Measurements from ENCODE around the gene PTGFR. TPM values are rescaled to one million over a fixed set of nuclear protein-coding genes. Genes with fewer than 3 reads are reported as not detected.

Gene PTGFR, protein sequence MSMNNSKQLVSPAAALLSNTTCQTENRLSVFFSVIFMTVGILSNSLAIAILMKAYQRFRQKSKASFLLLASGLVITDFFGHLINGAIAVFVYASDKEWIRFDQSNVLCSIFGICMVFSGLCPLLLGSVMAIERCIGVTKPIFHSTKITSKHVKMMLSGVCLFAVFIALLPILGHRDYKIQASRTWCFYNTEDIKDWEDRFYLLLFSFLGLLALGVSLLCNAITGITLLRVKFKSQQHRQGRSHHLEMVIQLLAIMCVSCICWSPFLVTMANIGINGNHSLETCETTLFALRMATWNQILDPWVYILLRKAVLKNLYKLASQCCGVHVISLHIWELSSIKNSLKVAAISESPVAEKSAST
- not detected in 2 replicates for total RNA-seq (2014; rRNA removed; shearing (Covaris generic); ENCODE audit: low replicate concordance)

GRCh38 chr1:78490861-78491450 lies at the start of gene PTGFR:
PTGFR (plus strand) TSS chr1:78490974; CDS start chr1:78492744, 1,770 bp downstream.
- in situ Hi-C loops (cut with HindIII; ENCODE audit: low pct_unique_long_range_greater_than_20kb, low sequenced_read_pairs) = no loop called here
- DNase-seq (ENCODE audit: low read depth) = peak; percentile 32

DNA sequence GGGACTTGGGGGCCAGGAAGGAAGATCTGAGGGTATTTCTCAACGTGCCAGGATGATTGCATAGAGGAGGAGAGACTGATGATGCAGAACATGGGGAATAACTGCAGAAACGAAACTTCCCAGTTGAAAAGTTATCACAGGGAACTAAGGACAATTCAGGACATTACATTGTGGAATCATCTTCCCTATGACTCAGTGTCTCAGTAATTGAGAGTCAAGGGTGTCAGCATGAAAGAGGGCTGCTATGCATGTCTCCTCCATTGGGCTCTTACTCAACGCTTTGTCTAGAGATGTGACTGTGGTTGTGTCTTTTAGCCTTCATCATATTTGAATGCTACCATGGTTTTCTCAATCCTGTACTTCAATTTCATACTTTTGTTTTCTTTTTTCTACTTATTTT lies 48.9 kb upstream of the PTGFR start:
- in situ Hi-C loops (cut with HindIII; ENCODE audit: low pct_unique_long_range_greater_than_20kb, low sequenced_read_pairs) = no loop called here
- DNase-seq (ENCODE audit: low read depth) = no peak

GRCh38 chr1:78447086-78447485 lies 43.7 kb upstream of the PTGFR start:
- in situ Hi-C loops (cut with HindIII; ENCODE audit: low pct_unique_long_range_greater_than_20kb, low sequenced_read_pairs) = no loop called here
- no peak for DNase-seq (ENCODE audit: low read depth)

DNA sequence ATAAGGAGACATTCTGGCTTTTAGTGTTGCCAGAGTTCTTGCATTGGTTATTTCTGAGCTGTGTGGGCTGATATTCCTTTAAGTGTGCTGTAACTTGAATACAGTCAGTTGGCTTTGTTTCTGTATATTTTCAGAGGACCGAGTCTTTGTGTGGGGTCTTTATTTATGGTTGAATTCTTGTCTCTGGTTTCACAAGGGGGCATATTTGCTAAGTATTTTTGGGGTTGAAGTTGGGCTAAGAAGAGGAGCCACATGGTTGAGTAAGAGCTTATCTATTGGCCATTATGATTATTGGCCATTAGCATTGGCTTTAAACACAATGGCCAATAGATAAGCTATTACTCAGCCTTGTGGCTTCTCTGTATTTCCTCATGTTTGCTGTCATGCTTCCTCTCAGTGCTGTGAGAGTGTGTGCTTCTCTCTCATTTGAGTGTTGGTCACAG lies 26.3 kb upstream of the PTGFR start:
- DNase-seq (ENCODE audit: low read depth) = no peak
- in situ Hi-C loops (cut with HindIII; ENCODE audit: low pct_unique_long_range_greater_than_20kb, low sequenced_read_pairs) = no loop called here

- in situ Hi-C loops (cut with HindIII; ENCODE audit: low pct_unique_long_range_greater_than_20kb, low sequenced_read_pairs) = no loop called here
Observed at GRCh38 chr1:78465143-78465542, 25.6 kb upstream of the PTGFR start.

DNA sequence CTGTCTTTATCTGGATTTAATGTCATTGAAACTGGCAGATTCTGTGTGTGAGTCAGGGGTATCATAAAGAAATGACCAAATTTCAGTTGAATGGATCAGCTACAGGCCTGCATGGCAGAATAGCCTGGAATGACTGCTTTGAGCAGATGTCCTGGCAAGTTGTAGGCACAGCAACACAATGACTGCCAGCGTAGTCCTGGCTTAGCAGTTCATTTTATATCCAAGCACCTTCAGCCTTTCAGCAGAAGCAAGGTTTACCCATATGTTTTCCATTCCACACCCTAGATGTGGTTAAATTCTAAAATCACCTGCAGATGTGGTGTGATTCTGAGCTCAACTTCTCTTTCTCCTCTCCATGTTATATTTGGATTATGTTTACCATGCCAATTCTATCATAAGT lies 22.3 kb upstream of the PTGFR start:
- DNase-seq (ENCODE audit: low read depth) = no peak
- in situ Hi-C loops (cut with HindIII; ENCODE audit: low pct_unique_long_range_greater_than_20kb, low sequenced_read_pairs) = no loop called here

More at GRCh38 chr1:78465143-78465542, 25.6 kb upstream of the PTGFR start:
- DNase-seq (ENCODE audit: low read depth) = no peak

DNA sequence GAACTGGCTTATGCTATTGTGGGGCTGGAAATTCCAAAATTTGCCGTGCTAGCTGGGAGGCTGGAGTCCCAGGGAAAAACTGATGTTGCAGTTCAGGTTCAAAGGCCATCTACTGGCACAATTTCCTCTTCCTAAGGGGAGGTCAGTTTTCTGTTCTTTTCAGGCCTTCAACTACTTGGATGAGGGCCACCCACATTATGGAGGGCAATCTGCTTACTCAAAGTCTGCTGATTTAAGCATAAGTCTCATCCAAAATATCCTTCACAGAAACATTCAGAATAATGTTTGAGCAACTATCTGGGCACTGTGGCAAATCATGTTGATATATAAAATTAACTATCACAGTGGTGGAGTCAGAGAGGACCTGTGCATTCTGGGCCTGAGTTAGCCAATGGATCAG lies 21.2 kb upstream of the PTGFR start:
- no peak for DNase-seq (ENCODE audit: low read depth)
- in situ Hi-C loops (cut with HindIII; ENCODE audit: low pct_unique_long_range_greater_than_20kb, low sequenced_read_pairs) = no loop called here

- DNase-seq (ENCODE audit: low read depth) = no peak
- in situ Hi-C loops (cut with HindIII; ENCODE audit: low pct_unique_long_range_greater_than_20kb, low sequenced_read_pairs) = no loop called here
Observed at GRCh38 chr1:78471890-78472620, 18.7 kb upstream of the PTGFR start.

DNA sequence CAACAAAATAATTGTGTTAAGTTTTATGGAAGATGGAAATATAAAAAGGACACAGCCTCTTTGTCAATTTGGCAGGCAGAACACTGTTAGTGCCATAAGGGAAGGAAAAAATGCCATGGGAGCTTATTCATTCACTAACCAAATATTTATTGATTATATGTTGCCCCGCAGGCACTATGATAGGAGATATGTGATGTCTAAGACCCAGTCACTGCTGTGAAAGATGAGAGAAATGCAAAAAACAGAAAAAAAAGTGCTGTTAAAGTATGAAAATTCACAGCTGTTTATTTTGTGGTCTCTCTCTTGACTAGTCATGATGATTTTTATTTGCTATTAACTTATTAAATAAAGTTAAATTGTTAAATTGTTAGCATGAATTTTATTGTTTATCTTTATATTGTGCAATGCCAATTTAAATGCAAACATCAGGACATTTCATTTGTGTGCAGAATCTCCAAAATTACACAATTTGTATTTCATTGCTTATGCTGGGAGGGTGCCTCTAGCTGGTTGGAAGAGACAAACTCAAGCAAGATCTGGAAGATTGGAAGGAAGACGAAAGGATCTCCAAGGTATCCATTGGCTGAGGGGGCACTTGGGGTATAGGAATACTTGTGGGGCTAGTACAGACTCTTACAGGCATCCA lies 17.8 kb upstream of the PTGFR start:
- no peak for DNase-seq (ENCODE audit: low read depth)
- in situ Hi-C loops (cut with HindIII; ENCODE audit: low pct_unique_long_range_greater_than_20kb, low sequenced_read_pairs) = no loop called here

DNA sequence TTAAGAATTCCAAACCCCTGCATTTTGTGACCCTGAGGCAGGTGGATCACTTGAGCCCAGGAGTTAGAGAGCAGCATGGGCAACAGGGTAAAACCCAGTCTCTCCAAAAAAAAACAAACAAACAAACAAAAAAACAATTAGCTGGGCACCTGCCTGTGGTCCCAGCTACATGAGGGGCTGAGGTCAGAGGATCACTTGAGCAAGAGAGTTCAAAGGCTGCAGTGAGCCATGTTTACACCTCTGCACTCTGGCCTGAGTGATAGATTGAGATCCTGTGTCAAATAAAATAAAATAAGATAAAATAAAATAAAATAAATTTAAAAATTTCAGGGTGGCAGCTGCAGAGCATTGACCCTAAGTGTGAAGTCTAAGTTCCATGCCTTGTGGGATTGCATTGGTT lies 16.7 kb upstream of the PTGFR start:
- in situ Hi-C loops (cut with HindIII; ENCODE audit: low pct_unique_long_range_greater_than_20kb, low sequenced_read_pairs) = no loop called here
- no peak for DNase-seq (ENCODE audit: low read depth)

DNA sequence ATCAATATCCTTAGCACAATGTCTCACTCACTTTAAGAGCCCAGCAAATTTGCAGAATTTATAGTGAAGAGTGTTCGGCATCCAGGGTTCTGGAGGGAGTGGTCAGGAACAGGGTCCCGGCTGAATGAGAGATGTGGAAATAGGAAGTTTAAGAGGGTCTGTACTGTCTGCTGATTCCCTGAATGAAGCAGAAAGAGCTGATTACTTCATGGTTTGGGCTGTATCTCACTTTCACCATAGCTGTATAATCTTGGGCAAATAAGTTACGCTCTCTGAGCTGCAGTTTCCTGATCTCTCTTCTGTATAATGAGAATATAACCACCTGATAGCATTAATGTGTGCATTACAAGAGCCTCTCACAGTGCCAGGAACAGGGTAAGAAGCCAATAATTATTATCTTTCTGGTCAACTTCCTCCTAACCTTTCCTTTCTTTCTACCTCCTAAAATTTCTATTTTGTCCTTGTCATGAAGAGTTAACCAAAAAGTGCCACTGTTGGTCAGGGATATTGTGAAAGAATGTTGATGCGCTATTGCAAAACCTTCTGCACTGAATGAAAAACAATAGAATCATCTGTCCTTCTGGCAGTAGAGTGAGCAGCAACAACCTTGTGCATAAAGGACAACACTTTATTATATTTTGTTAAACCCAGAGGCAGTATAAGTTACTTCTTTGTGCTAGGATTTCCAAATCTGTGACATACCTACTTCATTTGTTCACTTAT lies 14.7 kb upstream of the PTGFR start:
- no peak for DNase-seq (ENCODE audit: low read depth)
- in situ Hi-C loops (cut with HindIII; ENCODE audit: low pct_unique_long_range_greater_than_20kb, low sequenced_read_pairs) = no loop called here

- DNase-seq (ENCODE audit: low read depth) = no peak
- in situ Hi-C loops (cut with HindIII; ENCODE audit: low pct_unique_long_range_greater_than_20kb, low sequenced_read_pairs) = no loop called here
Observed at GRCh38 chr1:78483903-78484302, 6.9 kb upstream of the PTGFR start.

- DNase-seq (ENCODE audit: low read depth) = peak; percentile 2
Observed at GRCh38 chr1:78491451-78492071, 787 bp downstream of the PTGFR start.

GRCh38 chr1:78492386-78492950 lies 1.7 kb downstream of the PTGFR start:
- in situ Hi-C loops (cut with HindIII; ENCODE audit: low pct_unique_long_range_greater_than_20kb, low sequenced_read_pairs) = no loop called here
- DNase-seq (ENCODE audit: low read depth) = no peak

More at GRCh38 chr1:78491451-78492071, 787 bp downstream of the PTGFR start:
- in situ Hi-C loops (cut with HindIII; ENCODE audit: low pct_unique_long_range_greater_than_20kb, low sequenced_read_pairs) = no loop called here

DNA sequence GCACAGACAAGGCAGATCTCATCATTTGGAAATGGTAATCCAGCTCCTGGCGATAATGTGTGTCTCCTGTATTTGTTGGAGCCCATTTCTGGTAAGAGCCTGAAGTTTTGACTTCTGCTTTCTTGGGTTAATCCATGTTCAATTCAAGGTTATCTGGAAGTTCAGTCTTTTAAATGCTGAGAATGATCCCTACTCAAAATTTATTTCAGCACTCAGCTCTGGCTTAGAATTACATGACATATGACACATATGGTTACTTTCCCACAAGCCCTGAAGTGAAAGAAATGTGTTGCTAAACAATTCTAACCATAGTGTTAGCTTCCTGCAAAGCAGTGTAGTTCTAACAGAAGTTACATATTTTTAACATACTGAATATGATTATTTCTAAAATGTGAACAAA lies 2.7 kb downstream of the PTGFR start:
- no peak for DNase-seq (ENCODE audit: low read depth)
- in situ Hi-C loops (cut with HindIII; ENCODE audit: low pct_unique_long_range_greater_than_20kb, low sequenced_read_pairs) = no loop called here

DNA sequence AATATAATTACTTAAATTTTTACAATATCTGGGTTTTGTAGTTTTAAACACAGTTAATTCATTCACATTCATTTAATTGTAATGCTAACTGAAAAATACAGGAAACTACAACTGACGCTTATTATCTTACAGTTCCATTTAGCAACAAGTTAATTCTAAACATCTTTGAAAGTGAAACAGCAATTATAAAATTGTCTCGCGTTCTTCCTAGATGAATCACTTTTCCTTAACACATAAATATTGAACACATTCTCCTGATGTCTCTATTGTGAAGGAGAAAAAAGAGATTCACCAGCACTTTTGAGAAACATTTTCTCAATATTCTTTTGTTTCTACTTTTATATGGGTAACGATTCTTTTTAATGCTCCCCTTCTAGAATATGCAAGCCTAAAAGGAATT lies 6.4 kb downstream of the PTGFR start:
- in situ Hi-C loops (cut with HindIII; ENCODE audit: low pct_unique_long_range_greater_than_20kb, low sequenced_read_pairs) = no loop called here
- no peak for DNase-seq (ENCODE audit: low read depth)

DNA sequence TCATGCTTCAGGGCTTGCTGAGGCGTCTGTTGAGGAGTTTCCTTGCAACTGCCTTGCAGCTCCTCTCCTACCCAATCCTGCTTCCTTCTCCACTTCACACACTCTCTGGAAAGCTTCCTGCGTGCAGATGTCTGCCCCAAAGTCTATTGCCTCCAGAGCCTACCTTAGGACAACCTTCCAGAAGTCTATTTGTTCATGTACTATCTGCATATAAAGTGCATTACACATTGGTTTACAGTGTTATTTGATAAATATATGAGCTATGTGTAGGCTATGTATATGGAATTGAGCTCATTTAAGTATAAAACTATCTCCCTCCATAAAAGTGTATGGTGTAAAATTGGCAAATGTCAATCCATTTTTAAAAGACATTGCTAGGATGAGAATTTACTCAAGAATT lies 9.8 kb downstream of the PTGFR start:
- DNase-seq (ENCODE audit: low read depth) = no peak
- in situ Hi-C loops (cut with HindIII; ENCODE audit: low pct_unique_long_range_greater_than_20kb, low sequenced_read_pairs) = no loop called here

Data from Caki2 (cell line).